Prostate gland (tissue), 2 donors: Measurements from ENCODE around the gene USP40. TPM values are rescaled to one million over a fixed set of nuclear protein-coding genes. Genes with fewer than 3 reads are reported as not detected.

ENCODE experiments used
- DNase-seq: peaks from one replicate; pipeline ENCODE4 v3.0.0-alpha.2; 2019; ENCODE audit warnings: low spot score
- H3K27ac ChIP-seq, 2 donors: fragments of 200-600 bp; sonication (generic); 2 replicates each; pipeline ENCODE4 v1.5.1; 2017 to 2019
- H3K27me3 ChIP-seq: fragments of 200-600 bp; sonication (generic); replicated peaks from 2 replicates; pipeline ENCODE4 v1.5.1; 2019; ENCODE audit not compliant: insufficient read depth
- H3K36me3 ChIP-seq, 2 donors: fragments of 200-600 bp; sonication (generic); 1 replicate in 1 of 2; 2 replicates in 1 of 2; pipeline versions ENCODE4 v1.5.1 to v1.8.1; 2017 to 2019
- H3K4me1 ChIP-seq: fragments of 200-600 bp; sonication (generic); replicated peaks from 2 replicates; pipeline ENCODE4 v1.5.1; 2019
- H3K4me3 ChIP-seq, 2 donors: fragments of 200-600 bp; sonication (generic); 2 replicates each; pipeline ENCODE4 v1.5.1; 2017 to 2019
- H3K9me3 ChIP-seq: fragments of 200-600 bp; sonication (generic); 2 replicates; pipeline ENCODE4 v1.5.1; 2017
- CTCF ChIP-seq, 4 experiments: fragments of 200-600 bp in 2 of 4; fragments of 450-650 bp in 2 of 4; sonication (generic) in 2 of 4; IDR thresholded peaks; 1 replicate in 3 of 4; 2 replicates in 1 of 4; pipeline ENCODE4 v1.5.1; 2016 to 2019; ENCODE audit warnings: antibody characterized with exemption in 4 of 4, mild to moderate bottlenecking in 2 of 4, moderate library complexity in 2 of 4
- POLR2A ChIP-seq: fragments of 450-650 bp; IDR thresholded peaks from one replicate; pipeline ENCODE4 v1.6.1; 2016; ENCODE audit warnings: antibody characterized with exemption, mild to moderate bottlenecking
- POLR2AphosphoS5 ChIP-seq: sonication (generic); formaldehyde crosslinking; IDR thresholded peaks from one replicate; pipeline ENCODE4 v1.6.1; 2017; ENCODE audit warnings: antibody characterized with exemption
- WGBS: methylation state at CpG from one replicate; pipeline ENCODE4 v1.1.5; 2018; 5-methylcytosine and 5-hydroxymethylcytosine counted together
- intact Hi-C: fragments of 100-400 bp; cut with DNase I; formaldehyde crosslinking; loops from one replicate; pipeline ENCODE4 v1.14.2; 2022
- total RNA-seq, 2 donors: library from RNA; depleted of rRNA; stranded (reverse); fragments of >200 nt; gene quantifications; one replicate each; pipeline ENCODE4 v1.1.0, GENCODE V29; 2016

USP40 gene
- total RNA-seq, 2 donors from 2014 or later, result 45.1 to 50.2 TPM

- H3K36me3 ChIP-seq, result no peaks in the 10 kb centered on the region
- DNase-seq, result no peak
- intact Hi-C loops, result no loop called here
These were observed 24.1 kb downstream of the USP40 start for GRCh38 chr2:233542507-233542906.

GRCh38 chr2:233538741-233539140 is 27.8 kb downstream of the USP40 start:
- Histone ChIP-seq H3K4me3 (no peak overlapping the region), H3K4me1 (peaks cover 5% of the 10 kb centered on the region), H3K36me3 (no peaks in the 10 kb centered on the region), H3K27ac (no peak overlapping the region), H3K27me3 (no peaks in the 10 kb centered on the region), H3K9me3 (no peaks in the 10 kb centered on the region)
- intact Hi-C loops, result no loop called here
- WGBS, result 94% methylated on average over 5 of the region's 5 CpGs
- no peak for DNase-seq
- no peak for TF ChIP-seq POLR2AphosphoS5
- no peak for TF ChIP-seq CTCF (IDR thresholded peaks at IDR 0.05)

More at GRCh38 chr2:233542507-233542906, 24.1 kb downstream of the USP40 start:
- Histone ChIP-seq H3K4me3 (no peak overlapping the region), H3K9me3 (no peaks in the 10 kb centered on the region), H3K27me3 (no peaks in the 10 kb centered on the region), H3K4me1 (no peaks in the 10 kb centered on the region), H3K27ac (no peak overlapping the region)
- 73% methylated on average over 5 of the region's 5 CpGs for WGBS
- no peak for TF ChIP-seq POLR2A
- TF ChIP-seq POLR2AphosphoS5, result no peak
- TF ChIP-seq CTCF (IDR thresholded peaks at IDR 0.05), result no peak

DNA sequence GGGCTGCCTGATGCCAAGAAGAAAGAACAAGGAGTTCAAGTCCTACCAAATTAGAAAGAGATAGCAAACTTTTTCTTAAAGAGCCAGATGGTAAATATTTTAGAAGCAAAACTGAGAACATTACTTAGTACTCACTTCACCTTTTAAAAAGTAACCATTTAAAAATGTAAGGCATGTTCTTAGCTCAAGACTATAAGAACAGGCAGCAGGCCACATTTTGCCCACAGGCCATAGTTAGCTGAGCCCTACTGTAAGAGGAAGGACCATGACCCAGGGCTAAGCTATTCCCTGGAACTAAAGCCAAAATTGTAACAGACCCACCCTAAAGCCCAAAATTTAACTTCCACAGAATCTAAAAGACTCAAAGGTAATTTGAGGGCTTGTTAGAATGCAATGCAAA is 31.3 kb downstream of the USP40 start:
- Histone ChIP-seq H3K27ac (peak overlapping the region; percentile 26 to 55), H3K9me3 (no peaks in the 10 kb centered on the region), H3K36me3 (no peaks in the 10 kb centered on the region), H3K4me3 (no peak overlapping the region), H3K4me1 (peaks cover 5% of the 10 kb centered on the region), H3K27me3 (no peaks in the 10 kb centered on the region)
- no peak for DNase-seq
- no peak for TF ChIP-seq POLR2AphosphoS5
- TF ChIP-seq POLR2A, result no peak
- no peak for TF ChIP-seq CTCF (IDR thresholded peaks at IDR 0.05)
- intact Hi-C loops, result no loop called here

DNA sequence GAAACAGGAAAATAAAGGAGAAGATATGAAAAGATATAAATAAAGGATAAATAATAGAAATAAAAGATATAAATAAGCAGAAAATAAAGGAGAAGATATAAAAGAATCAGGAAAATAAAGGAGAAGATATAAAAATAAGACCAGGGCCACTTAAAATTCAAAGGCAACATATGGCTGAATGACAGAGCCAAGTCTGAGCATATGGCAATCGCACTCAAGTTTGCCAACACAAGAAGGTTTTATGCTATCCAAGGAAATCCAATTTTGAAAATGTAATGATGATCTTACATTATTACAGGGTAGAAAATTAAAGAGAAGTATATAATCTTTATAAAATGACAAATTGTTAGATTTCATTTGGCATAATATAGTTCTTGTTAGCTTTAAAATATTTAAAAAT is 33.6 kb downstream of the USP40 start:
- no peak overlapping the region for H3K27ac ChIP-seq
- no peaks in the 10 kb centered on the region for H3K9me3 ChIP-seq
- no peak for DNase-seq
- no peaks in the 10 kb centered on the region for H3K36me3 ChIP-seq
- intact Hi-C loops, result no loop called here
- TF ChIP-seq CTCF (IDR thresholded peaks at IDR 0.05) (no peak), POLR2AphosphoS5 (no peak), POLR2A (no peak)
- H3K4me3 ChIP-seq, result no peak overlapping the region
- no peaks in the 10 kb centered on the region for H3K27me3 ChIP-seq
- 98% methylated on average over 1 of the region's 1 CpG for WGBS
- peaks cover 5% of the 10 kb centered on the region for H3K4me1 ChIP-seq

DNA sequence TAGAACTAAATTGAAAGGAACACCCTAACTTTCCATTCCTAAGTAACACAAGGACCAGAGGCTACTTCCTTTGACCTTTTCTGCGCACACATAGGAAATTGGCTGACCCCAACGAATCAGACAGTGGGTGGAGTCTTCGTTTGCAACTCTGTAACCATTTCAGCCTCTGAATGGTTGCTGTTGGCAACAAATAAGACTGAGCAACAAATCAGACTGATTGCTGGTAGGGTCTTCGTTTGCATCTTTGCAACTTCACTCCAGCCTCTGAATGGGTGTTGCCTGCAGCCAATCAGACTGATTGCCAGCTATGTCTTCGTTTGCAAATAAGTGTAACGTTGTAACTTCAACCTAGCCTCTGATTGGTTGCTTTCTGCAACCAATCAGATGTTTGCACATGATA is 34.6 kb downstream of the USP40 start:
- Histone ChIP-seq H3K27me3 (no peaks in the 10 kb centered on the region), H3K27ac (no peak overlapping the region), H3K9me3 (no peaks in the 10 kb centered on the region), H3K4me3 (no peak overlapping the region), H3K36me3 (no peaks in the 10 kb centered on the region), H3K4me1 (peaks cover 5% of the 10 kb centered on the region)
- DNase-seq, result no peak
- intact Hi-C loops, result no loop called here
- 84% methylated on average over 6 of the region's 6 CpGs for WGBS
- no peak for TF ChIP-seq CTCF (IDR thresholded peaks at IDR 0.05)
- no peak for TF ChIP-seq POLR2AphosphoS5
- TF ChIP-seq POLR2A, result no peak
